ENCODE results near the gene ANKDD1A. TPM values are rescaled to one million over a fixed set of nuclear protein-coding genes. Genes with fewer than 3 reads are reported as not detected.

The ANKDD1A gene
- total RNA-seq, 1 donor from 2014 or later: 6.9 TPM

GRCh38 chr15:64944961-64945360 is 33.3 kb downstream of the ANKDD1A start:
- Mint-ChIP-seq H3K9me3 (ENCODE audit: unreplicated experiment) (no peaks in the 10 kb centered on the region), H3K36me3 (ENCODE audit: low read depth, unreplicated experiment) (peaks cover 4% of the 10 kb centered on the region), H3K27ac (ENCODE audit: unreplicated experiment) (no peak overlapping the region), H3K4me3 (ENCODE audit: unreplicated experiment) (no peak overlapping the region), H3K27me3 (ENCODE audit: unreplicated experiment) (no peaks in the 10 kb centered on the region), H3K4me1 (ENCODE audit: unreplicated experiment) (peaks cover 3% of the 10 kb centered on the region)
- TF ChIP-seq CTCF (IDR thresholded peaks at IDR 0.05; ENCODE audit: unreplicated experiment): no peak
- DNase-seq (ENCODE audit: low spot score): no peak

GRCh38 chr15:64947211-64947610 is 35.5 kb downstream of the ANKDD1A start:
- Mint-ChIP-seq H3K4me3 (ENCODE audit: unreplicated experiment) (no peak overlapping the region), H3K9me3 (ENCODE audit: unreplicated experiment) (no peaks in the 10 kb centered on the region), H3K36me3 (ENCODE audit: low read depth, unreplicated experiment) (peaks cover 4% of the 10 kb centered on the region), H3K27ac (ENCODE audit: unreplicated experiment) (no peak overlapping the region), H3K4me1 (ENCODE audit: unreplicated experiment) (peaks cover 3% of the 10 kb centered on the region), H3K27me3 (ENCODE audit: unreplicated experiment) (no peaks in the 10 kb centered on the region)
- no peak for TF ChIP-seq CTCF (IDR thresholded peaks at IDR 0.05; ENCODE audit: unreplicated experiment)
- no peak for DNase-seq (ENCODE audit: low spot score)

GRCh38 chr15:64948916-64949315 is 37.2 kb downstream of the ANKDD1A start:
- Mint-ChIP-seq H3K27me3 (ENCODE audit: unreplicated experiment) (peaks cover 2% of the 10 kb centered on the region), H3K36me3 (ENCODE audit: low read depth, unreplicated experiment) (peaks cover 18% of the 10 kb centered on the region), H3K4me3 (ENCODE audit: unreplicated experiment) (no peak overlapping the region), H3K4me1 (ENCODE audit: unreplicated experiment) (peaks cover 3% of the 10 kb centered on the region), H3K27ac (ENCODE audit: unreplicated experiment) (no peak overlapping the region), H3K9me3 (ENCODE audit: unreplicated experiment) (no peaks in the 10 kb centered on the region)
- TF ChIP-seq CTCF (IDR thresholded peaks at IDR 0.05; ENCODE audit: unreplicated experiment): no peak
- DNase-seq (ENCODE audit: low spot score): no peak

GRCh38 chr15:64949383-64950186 is 37.9 kb downstream of the ANKDD1A start:
- TF ChIP-seq CTCF (IDR thresholded peaks at IDR 0.05; ENCODE audit: unreplicated experiment): no peak
- Mint-ChIP-seq H3K9me3 (ENCODE audit: unreplicated experiment) (peaks cover 6% of the 10 kb centered on the region), H3K36me3 (ENCODE audit: low read depth, unreplicated experiment) (peaks cover 23% of the 10 kb centered on the region), H3K4me3 (ENCODE audit: unreplicated experiment) (no peak overlapping the region), H3K27me3 (ENCODE audit: unreplicated experiment) (peaks cover 3% of the 10 kb centered on the region), H3K4me1 (ENCODE audit: unreplicated experiment) (peaks cover 3% of the 10 kb centered on the region), H3K27ac (ENCODE audit: unreplicated experiment) (no peak overlapping the region)
- no peak for DNase-seq (ENCODE audit: low spot score)

GRCh38 chr15:64950888-64951287 is 39.2 kb downstream of the ANKDD1A start:
- no peak for TF ChIP-seq CTCF (IDR thresholded peaks at IDR 0.05; ENCODE audit: unreplicated experiment)
- H3K4me3 Mint-ChIP-seq (ENCODE audit: unreplicated experiment): no peak overlapping the region
- H3K36me3 Mint-ChIP-seq (ENCODE audit: low read depth, unreplicated experiment): peaks cover 36% of the 10 kb centered on the region
- no peak for DNase-seq (ENCODE audit: low spot score)
- peaks cover 4% of the 10 kb centered on the region for H3K27me3 Mint-ChIP-seq (ENCODE audit: unreplicated experiment)
- H3K9me3 Mint-ChIP-seq (ENCODE audit: unreplicated experiment): peaks cover 11% of the 10 kb centered on the region
- no peak overlapping the region for H3K27ac Mint-ChIP-seq (ENCODE audit: unreplicated experiment)
- peaks cover 3% of the 10 kb centered on the region for H3K4me1 Mint-ChIP-seq (ENCODE audit: unreplicated experiment)
